Progenitor cell of endocrine pancreas (in vitro differentiated cells): Measurements from ENCODE around the gene ETV7. TPM values are rescaled to one million over a fixed set of nuclear protein-coding genes. Genes with fewer than 3 reads are reported as not detected.

ENCODE experiments used
- DNase-seq: peaks from one replicate; pipeline ENCODE4 v3.0.0; 2021; ENCODE audit warnings: low spot score; ENCODE audit not compliant: unreplicated experiment
- H3K27ac Mint-ChIP-seq: 2 replicates; pipeline ENCODE4 v1.8.0; 2021; ENCODE audit warnings: mild to moderate bottlenecking, moderate library complexity, mixed read lengths
- H3K27me3 Mint-ChIP-seq: 2 replicates; pipeline ENCODE4 v1.8.0; 2021; ENCODE audit warnings: mixed read lengths
- H3K36me3 Mint-ChIP-seq: 2 replicates; pipeline ENCODE4 v1.8.0; 2022; ENCODE audit warnings: mixed read lengths; ENCODE audit not compliant: insufficient read depth
- H3K4me1 Mint-ChIP-seq: 2 replicates; pipeline ENCODE4 v1.8.0; 2021; ENCODE audit warnings: low read depth, mixed read lengths
- H3K4me3 Mint-ChIP-seq: 2 replicates; pipeline ENCODE4 v1.8.0; 2021; ENCODE audit warnings: low read depth, mild to moderate bottlenecking, moderate library complexity, mixed read lengths
- H3K9me3 Mint-ChIP-seq: 2 replicates; pipeline ENCODE4 v1.8.0; 2021; ENCODE audit warnings: low read depth, mixed read lengths
- CTCF ChIP-seq: fragments of 200-600 bp; sonication (generic); IDR thresholded peaks from one replicate; pipeline ENCODE4 v1.5.0; 2021; ENCODE audit warnings: antibody characterized with exemption, mild to moderate bottlenecking; ENCODE audit not compliant: unreplicated experiment
- total RNA-seq: library from RNA; stranded (reverse); gene quantifications from 2 replicates; pipeline ENCODE4 v1.2.1, GENCODE V29; 2021

ETV7 gene
- total RNA-seq, 1 donor from 2014 or later = not detected

DNA sequence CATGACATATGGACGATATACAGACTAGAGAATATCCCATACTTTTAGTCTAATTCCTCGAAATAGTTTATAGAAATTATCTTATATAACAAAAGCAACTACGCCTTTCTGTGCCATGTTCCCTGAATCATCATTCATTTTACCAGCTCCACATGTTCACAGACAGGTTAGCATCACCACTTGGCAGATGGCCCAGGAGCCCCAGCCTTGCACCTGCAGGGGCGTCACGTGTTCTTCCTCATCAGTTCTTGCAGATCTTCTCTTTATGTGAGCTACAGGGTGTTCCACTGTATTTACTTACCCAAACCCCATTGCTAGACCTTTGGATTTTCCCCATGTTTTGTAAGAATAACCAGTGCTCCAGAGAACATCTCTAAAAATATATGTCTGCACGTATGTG, 38.2 kb downstream of the ETV7 start:
- Mint-ChIP-seq H3K9me3 (peaks cover 9% of the 10 kb centered on the region), H3K27ac (no peak overlapping the region), H3K4me3 (no peak overlapping the region), H3K4me1 (peaks cover 10% of the 10 kb centered on the region), H3K27me3 (no peaks in the 10 kb centered on the region), H3K36me3 (no peaks in the 10 kb centered on the region)
- no peak for DNase-seq
- no peak for TF ChIP-seq CTCF

- no peaks in the 10 kb centered on the region for H3K9me3 Mint-ChIP-seq
- no peak for DNase-seq
- no peak overlapping the region for H3K4me3 Mint-ChIP-seq
- H3K4me1 Mint-ChIP-seq = peaks cover 10% of the 10 kb centered on the region
- no peaks in the 10 kb centered on the region for H3K36me3 Mint-ChIP-seq
- peaks cover 3% of the 10 kb centered on the region for H3K27me3 Mint-ChIP-seq
- TF ChIP-seq CTCF = no peak
- no peak overlapping the region for H3K27ac Mint-ChIP-seq
Measured at GRCh38 chr6:36347621-36348020, 39.8 kb downstream of the ETV7 start.

GRCh38 chr6:36346486-36347273, 40.8 kb downstream of the ETV7 start:
- no peak for TF ChIP-seq CTCF
- Mint-ChIP-seq H3K9me3 (no peaks in the 10 kb centered on the region), H3K27me3 (peaks cover 7% of the 10 kb centered on the region), H3K4me3 (no peak overlapping the region), H3K4me1 (peaks cover 10% of the 10 kb centered on the region), H3K36me3 (no peaks in the 10 kb centered on the region), H3K27ac (no peak overlapping the region)
- DNase-seq = no peak

GRCh38 chr6:36345681-36346466, 41.6 kb downstream of the ETV7 start:
- H3K27me3 Mint-ChIP-seq = peaks cover 9% of the 10 kb centered on the region
- DNase-seq = no peak
- no peaks in the 10 kb centered on the region for H3K9me3 Mint-ChIP-seq
- TF ChIP-seq CTCF = no peak
- peaks cover 9% of the 10 kb centered on the region for H3K4me1 Mint-ChIP-seq
- no peak overlapping the region for H3K27ac Mint-ChIP-seq
- no peak overlapping the region for H3K4me3 Mint-ChIP-seq
- H3K36me3 Mint-ChIP-seq = no peaks in the 10 kb centered on the region

GRCh38 chr6:36343109-36343680, 44.3 kb downstream of the ETV7 start:
- no peak for TF ChIP-seq CTCF

More at GRCh38 chr6:36343109-36343680, 44.3 kb downstream of the ETV7 start:
- Mint-ChIP-seq H3K27ac (no peak overlapping the region), H3K4me1 (peaks cover 9% of the 10 kb centered on the region), H3K36me3 (no peaks in the 10 kb centered on the region), H3K4me3 (no peak overlapping the region), H3K27me3 (peaks cover 32% of the 10 kb centered on the region), H3K9me3 (no peaks in the 10 kb centered on the region)
- no peak for DNase-seq
